Peyer's patch (tissue), 4 donors: ENCODE data around the gene APOM.

Experiments
- POLR2A ChIP-seq, 2 donors: fragments of 450-650 bp; IDR thresholded peaks; one replicate each; pipeline ENCODE4 v1.5.1; 2017; ENCODE audit warnings: antibody characterized with exemption in 2 of 2, mild to moderate bottlenecking in 2 of 2, moderate library complexity in 2 of 2
- TF ChIP-seq, protein P1 (sequence below), 6 experiments: fragments of 450-650 bp in 4 of 6; fragments of 200-600 bp in 2 of 6; sonication (generic) in 1 of 6; IDR thresholded peaks; one replicate each; pipeline ENCODE4 v1.5.1; 2017 to 2019; ENCODE audit warnings: antibody characterized with exemption in 6 of 6, mild to moderate bottlenecking in 3 of 6, moderate library complexity in 1 of 6

DNA sequence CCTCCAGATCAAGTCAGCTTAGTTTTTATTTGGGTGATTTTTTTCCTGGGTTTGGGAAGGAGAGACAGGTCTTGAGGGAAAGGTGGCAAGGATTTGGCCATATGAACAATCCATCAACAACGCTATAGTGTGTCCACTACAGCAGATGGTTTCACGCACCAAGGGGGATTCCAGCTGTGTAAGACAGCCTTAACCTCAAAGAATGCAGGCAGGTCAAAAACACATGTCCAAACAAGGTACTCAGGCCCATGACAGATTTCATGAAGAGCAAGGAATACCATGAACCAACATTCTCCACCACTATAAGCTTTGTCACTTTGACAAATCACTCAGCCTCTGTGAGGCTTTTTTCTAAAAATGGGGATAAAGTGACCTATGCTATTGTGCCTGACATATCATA, 38.7 kb upstream of the APOM start:
- TF ChIP-seq, protein P1, sequence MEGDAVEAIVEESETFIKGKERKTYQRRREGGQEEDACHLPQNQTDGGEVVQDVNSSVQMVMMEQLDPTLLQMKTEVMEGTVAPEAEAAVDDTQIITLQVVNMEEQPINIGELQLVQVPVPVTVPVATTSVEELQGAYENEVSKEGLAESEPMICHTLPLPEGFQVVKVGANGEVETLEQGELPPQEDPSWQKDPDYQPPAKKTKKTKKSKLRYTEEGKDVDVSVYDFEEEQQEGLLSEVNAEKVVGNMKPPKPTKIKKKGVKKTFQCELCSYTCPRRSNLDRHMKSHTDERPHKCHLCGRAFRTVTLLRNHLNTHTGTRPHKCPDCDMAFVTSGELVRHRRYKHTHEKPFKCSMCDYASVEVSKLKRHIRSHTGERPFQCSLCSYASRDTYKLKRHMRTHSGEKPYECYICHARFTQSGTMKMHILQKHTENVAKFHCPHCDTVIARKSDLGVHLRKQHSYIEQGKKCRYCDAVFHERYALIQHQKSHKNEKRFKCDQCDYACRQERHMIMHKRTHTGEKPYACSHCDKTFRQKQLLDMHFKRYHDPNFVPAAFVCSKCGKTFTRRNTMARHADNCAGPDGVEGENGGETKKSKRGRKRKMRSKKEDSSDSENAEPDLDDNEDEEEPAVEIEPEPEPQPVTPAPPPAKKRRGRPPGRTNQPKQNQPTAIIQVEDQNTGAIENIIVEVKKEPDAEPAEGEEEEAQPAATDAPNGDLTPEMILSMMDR (IDR thresholded peaks at IDR 0.05) = no peak
- TF ChIP-seq POLR2A (IDR thresholded peaks at IDR 0.05) = no peak
